Limb (tissue), 2 donors: Measurements from ENCODE around the gene ELMO1.

Experiments
- DNase-seq, 2 donors: peaks; one replicate each; pipeline ENCODE4 v3.0.0-alpha.2; 2016; ENCODE audit errors: extremely low spot score in 2 of 2

ELMO1 gene

GRCh38 chr7:36923943-36924436 lies 524.7 kb downstream of the ELMO1 start:
- no peak for DNase-seq

- no peak for DNase-seq
Observed at GRCh38 chr7:36923185-36923584, 525.5 kb downstream of the ELMO1 start.

DNA sequence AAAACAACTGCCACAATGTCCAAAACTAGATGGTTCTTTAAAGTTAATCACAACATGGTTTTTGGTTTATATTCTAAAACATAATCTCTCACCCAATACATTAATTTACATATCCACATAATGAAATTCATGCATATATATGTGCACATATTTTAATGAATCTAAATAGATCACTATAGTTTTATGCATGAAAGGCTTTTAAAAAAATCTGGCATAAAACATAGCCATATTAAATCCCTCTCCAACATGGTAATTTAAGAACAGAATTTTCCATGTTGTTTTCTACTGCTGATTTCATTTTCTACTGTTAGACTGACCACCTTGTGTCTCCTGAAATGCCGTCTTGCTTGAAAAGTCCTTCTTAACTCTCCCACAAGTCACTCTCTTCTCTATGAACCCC lies 528.2 kb downstream of the ELMO1 start:
- DNase-seq = no peak

- DNase-seq = no peak
Observed at GRCh38 chr7:36919738-36920137, 528.9 kb downstream of the ELMO1 start.

DNA sequence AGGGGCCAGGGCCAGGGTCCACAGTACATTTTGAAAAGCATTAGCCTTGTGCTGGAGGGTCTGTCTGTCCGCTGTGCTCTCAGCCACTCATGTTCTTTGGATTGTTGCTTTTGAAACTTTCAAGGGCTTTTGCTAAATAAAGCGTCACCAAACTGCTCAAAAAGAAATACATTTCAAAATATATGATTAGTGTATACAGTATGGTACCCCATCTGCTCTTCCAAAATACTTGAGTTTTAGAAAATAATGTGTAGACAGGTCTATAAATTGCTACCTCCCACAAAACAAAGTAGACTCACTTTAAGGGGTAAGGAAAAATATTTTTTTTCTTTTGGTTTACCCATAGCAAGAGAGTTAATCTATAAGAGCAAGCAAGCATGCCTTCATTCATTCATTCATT lies 530.1 kb downstream of the ELMO1 start:
- DNase-seq = no peak

DNA sequence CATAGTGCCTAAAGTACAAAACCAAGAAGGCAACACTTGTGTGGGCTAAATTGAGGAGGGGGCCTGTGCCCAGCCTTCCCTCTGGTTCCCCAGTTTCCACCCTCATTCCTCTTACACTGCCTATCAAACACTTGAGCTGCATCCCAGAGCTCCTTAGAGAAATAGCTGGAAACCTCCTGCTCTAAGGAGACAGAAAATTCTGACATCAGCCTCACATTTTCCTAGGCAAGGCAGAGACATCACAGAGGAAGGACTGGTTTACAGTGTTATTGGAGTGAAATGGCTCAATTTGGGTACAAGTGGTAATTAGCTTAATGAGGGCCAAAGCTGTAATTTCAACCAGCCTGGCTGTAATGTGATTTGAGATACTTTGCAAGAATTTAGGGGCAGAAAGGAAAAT lies 532.0 kb downstream of the ELMO1 start:
- DNase-seq = no peak

DNA sequence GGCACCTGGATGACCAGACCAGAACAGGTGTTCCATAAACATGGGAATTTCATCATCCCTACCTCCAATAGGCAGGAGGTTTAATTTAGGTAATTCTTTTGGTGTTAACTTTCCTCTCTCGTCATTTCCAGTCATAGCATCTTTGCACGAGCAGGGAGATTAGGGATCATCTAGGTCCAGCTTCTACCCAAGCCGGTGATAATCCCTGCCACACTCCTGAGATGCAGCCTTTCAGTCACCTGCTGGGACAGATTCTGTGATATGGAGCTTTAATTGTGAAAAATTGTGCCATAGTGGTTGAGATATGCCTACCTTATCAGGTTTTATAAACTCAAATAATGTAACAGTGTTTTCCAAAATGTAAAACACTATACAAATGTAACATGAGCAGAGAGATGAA lies 532.5 kb downstream of the ELMO1 start:
- DNase-seq = no peak

GRCh38 chr7:36911788-36912187 lies 536.9 kb downstream of the ELMO1 start:
- DNase-seq = no peak

DNA sequence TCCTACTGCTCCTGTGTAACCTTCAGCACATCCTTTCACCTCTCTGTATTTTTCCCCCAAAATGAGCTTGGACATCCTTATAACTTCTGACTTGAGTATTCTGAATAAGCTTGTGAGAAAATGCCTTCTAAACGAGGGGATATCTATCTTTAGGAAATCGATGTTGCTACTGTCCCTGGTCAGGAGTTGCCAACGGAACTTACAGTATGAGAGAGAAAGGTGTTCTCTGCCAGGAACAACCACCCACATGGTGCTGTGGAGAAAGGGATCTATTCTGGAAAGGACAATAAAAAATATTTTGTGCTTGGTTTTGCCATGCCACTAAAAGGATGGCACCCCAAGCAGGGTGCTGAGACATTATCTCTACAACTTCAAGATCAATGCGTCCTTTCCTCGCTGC lies 537.8 kb downstream of the ELMO1 start:
- DNase-seq = no peak

- DNase-seq = no peak
Observed at GRCh38 chr7:36910401-36910800, 538.3 kb downstream of the ELMO1 start.

GRCh38 chr7:36906956-36907635 lies 541.6 kb downstream of the ELMO1 start:
- DNase-seq = no peak

- no peak for DNase-seq
Observed at GRCh38 chr7:36906448-36906847, 542.2 kb downstream of the ELMO1 start.

DNA sequence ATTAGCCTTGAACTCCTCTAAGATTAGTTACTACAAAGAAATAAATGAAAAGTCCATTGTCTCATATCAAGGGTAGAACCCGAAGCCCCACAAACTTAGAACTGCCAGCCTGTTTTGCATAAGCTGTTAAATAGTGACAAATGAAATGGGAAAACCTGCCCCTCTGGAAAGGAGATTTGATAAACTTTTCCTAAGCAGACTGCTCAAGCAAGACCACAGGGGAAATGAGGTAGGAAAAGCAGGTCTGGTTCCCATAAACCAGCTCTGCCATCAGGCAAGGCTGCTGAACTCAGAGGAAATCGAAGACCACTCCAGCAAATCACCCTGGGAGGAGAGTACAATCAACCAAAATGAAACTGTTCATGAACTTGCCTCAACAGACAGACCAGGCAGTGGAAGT lies 542.8 kb downstream of the ELMO1 start:
- DNase-seq = no peak

- DNase-seq = no peak
Observed at GRCh38 chr7:36904802-36905201, 543.9 kb downstream of the ELMO1 start.

- no peak for DNase-seq
Observed at GRCh38 chr7:36904101-36904500, 544.6 kb downstream of the ELMO1 start.

GRCh38 chr7:36900988-36901710 lies 547.5 kb downstream of the ELMO1 start:
- DNase-seq = no peak

DNA sequence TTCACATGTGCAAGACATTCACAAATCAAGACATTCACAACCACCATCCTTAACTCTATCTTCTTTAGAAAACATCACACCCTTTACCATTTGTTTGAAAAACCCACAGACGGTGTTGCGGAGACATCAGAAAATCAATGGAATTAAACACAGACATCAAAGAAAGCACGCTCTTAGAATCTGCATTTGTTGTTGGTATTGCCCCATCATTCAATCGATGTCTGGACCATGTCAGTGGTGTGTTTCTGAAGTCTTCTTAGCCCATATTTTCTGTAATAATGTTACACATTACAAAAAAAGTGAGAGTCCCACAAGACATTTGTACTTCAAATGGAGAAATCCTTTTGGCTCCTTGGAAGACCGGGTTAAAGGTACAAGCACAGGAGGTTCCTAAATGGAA lies 550.5 kb downstream of the ELMO1 start:
- DNase-seq = no peak

DNA sequence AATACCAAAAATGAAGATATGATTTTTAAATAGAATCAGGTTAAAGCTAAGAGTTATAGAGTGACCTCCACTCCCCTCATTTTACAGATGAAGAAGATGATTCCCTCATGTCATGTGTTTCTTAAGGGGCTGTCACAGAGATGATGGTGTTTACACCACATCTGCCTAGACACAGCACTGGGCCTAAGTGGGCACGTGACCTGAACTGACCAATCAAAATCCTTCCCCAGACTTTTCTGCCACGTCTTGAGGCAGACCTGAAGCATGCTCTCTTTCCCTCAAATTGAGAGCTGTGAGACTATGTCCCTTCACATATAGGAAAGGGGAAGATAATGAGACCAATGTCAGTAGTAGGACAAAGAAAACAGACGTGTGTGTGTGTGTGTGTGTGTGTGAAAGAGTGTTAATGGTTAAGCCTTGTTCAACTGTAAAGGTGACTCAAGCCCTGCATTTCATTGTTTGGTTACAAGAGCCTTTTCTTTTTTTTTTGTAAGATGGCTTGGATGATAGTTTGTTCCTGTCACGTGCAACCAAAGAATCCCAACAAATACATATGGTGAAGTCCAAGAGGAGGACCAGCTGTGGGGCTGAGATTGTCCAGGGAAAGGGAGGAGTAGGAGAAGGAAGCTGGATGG lies 551.6 kb downstream of the ELMO1 start:
- DNase-seq = no peak

- DNase-seq = no peak
Observed at GRCh38 chr7:36896418-36896817, 552.2 kb downstream of the ELMO1 start.

DNA sequence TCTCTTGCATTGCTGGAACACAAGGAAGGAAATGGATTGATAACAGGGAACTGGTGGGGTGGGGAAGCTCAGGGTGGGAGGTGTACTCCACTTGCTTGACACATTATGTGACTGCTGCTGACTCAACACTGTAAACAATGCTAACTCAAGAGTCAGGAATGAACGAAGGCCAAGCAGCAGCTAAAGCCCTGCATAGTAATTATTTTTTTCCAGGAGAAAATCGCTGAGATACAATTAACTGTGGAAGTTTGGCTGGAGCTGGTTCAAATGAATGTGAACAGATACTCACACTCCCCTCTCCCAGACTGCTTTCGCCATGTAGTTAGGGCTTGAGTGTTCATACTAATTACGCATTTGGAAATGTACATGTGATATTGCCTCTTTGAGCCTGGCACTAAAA lies 553.5 kb downstream of the ELMO1 start:
- no peak for DNase-seq

- no peak for DNase-seq
Observed at GRCh38 chr7:36894190-36894589, 554.5 kb downstream of the ELMO1 start.

GRCh38 chr7:36889182-36889581 lies 559.5 kb downstream of the ELMO1 start:
- no peak for DNase-seq

DNA sequence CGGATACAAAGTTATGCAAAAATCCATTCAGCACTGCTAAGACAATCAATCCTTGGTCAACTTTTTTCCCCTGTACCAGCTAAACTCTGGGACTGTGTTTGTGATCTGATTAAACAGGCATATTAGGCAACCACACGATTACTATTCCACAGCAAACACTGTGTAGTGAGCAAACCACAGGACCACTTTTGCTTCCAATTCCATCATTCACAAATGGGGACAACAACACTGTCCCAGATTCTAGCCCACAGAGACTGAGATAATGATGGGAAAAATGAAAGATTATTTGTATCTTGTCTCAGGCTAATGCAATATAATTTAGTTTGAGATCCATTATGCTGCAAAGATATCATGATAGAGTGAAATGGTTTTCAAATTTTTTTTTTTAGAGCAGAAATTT lies 560.7 kb downstream of the ELMO1 start:
- no peak for DNase-seq
